ENCODE measurements around the gene ANKRD34B.

Gene ANKRD34B

DNA sequence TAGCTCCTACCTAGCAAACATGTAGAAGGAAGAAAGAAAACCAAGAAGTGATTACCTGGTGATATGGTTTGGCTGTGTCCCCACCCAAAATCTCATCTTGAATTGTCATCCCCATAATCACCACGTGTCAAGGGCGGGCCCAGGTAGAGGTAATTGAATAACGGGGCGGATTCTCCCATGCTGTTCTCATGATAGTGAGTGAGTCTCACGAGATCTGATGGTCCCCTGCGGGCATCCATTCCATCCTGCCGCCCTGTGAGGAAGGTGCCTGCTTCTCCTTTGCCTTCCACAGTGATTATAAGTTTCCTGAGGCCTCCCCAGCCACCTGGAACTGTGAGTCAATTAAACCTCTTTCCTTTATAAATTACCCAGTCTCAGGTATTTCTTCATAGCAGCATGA lies 27.4 kb upstream of the ANKRD34B start:
- Histone ChIP-seq H4K20me1 (ENCODE audit: low read depth, low read length) (no peaks in the 10 kb centered on the region), H3K9ac (ENCODE audit: low read length) (no peak overlapping the region), H3K27me3 (ENCODE audit: low read length) (no peaks in the 10 kb centered on the region), H3K4me3 (ENCODE audit: insufficient read depth, low read length, poor library complexity, severe bottlenecking) (no peak overlapping the region), H3K9me2 (replicated peaks; ENCODE audit: insufficient read depth, low read length) (no peaks in the 10 kb centered on the region), H3K9me3 (ENCODE audit: insufficient read depth, low read length) (no peaks in the 10 kb centered on the region), H3K36me3 (ENCODE audit: low read length) (no peaks in the 10 kb centered on the region), H3K27ac (ENCODE audit: low read depth, low read length) (no peak overlapping the region), H2AFZ (ENCODE audit: low read depth, low read length, severe bottlenecking) (no peak overlapping the region), H3K79me2 (ENCODE audit: insufficient read depth, low read length) (no peaks in the 10 kb centered on the region), H3F3A (ENCODE audit: insufficient read depth) (no peaks in the 10 kb centered on the region), H3K4me2 (ENCODE audit: low read depth, low read length, poor library complexity, severe bottlenecking) (no peak overlapping the region)
- TF ChIP-seq, protein P1, sequence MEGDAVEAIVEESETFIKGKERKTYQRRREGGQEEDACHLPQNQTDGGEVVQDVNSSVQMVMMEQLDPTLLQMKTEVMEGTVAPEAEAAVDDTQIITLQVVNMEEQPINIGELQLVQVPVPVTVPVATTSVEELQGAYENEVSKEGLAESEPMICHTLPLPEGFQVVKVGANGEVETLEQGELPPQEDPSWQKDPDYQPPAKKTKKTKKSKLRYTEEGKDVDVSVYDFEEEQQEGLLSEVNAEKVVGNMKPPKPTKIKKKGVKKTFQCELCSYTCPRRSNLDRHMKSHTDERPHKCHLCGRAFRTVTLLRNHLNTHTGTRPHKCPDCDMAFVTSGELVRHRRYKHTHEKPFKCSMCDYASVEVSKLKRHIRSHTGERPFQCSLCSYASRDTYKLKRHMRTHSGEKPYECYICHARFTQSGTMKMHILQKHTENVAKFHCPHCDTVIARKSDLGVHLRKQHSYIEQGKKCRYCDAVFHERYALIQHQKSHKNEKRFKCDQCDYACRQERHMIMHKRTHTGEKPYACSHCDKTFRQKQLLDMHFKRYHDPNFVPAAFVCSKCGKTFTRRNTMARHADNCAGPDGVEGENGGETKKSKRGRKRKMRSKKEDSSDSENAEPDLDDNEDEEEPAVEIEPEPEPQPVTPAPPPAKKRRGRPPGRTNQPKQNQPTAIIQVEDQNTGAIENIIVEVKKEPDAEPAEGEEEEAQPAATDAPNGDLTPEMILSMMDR (IDR thresholded peaks at IDR 0.05; ENCODE audit: insufficient read depth, low read length, poor library complexity, severe bottlenecking): no peak
- TF ChIP-seq EZH2phosphoT487 (conservative IDR thresholded peaks at IDR 0.05; ENCODE audit: low read length): no peak

- Histone ChIP-seq H3K4me3 (ENCODE audit: insufficient read depth, low read length, poor library complexity, severe bottlenecking) (no peak overlapping the region), H3K36me3 (ENCODE audit: low read length) (no peaks in the 10 kb centered on the region), H3F3A (ENCODE audit: insufficient read depth) (no peaks in the 10 kb centered on the region), H3K27me3 (ENCODE audit: low read length) (no peaks in the 10 kb centered on the region), H3K4me2 (ENCODE audit: low read depth, low read length, poor library complexity, severe bottlenecking) (no peak overlapping the region), H3K9me3 (ENCODE audit: insufficient read depth, low read length) (no peaks in the 10 kb centered on the region), H3K9me2 (replicated peaks; ENCODE audit: insufficient read depth, low read length) (no peaks in the 10 kb centered on the region), H4K20me1 (ENCODE audit: low read depth, low read length) (no peaks in the 10 kb centered on the region), H2AFZ (ENCODE audit: low read depth, low read length, severe bottlenecking) (no peak overlapping the region), H3K27ac (ENCODE audit: low read depth, low read length) (no peak overlapping the region), H3K79me2 (ENCODE audit: insufficient read depth, low read length) (no peaks in the 10 kb centered on the region), H3K9ac (ENCODE audit: low read length) (no peak overlapping the region)
- no peak for TF ChIP-seq EZH2phosphoT487 (conservative IDR thresholded peaks at IDR 0.05; ENCODE audit: low read length)
- TF ChIP-seq, protein P1 (IDR thresholded peaks at IDR 0.05; ENCODE audit: insufficient read depth, low read length, poor library complexity, severe bottlenecking): no peak
Observed at GRCh38 chr5:80594810-80595209, 24.7 kb upstream of the ANKRD34B start.

GRCh38 chr5:80592761-80593160 lies 22.7 kb upstream of the ANKRD34B start:
- Histone ChIP-seq H3K9me2 (replicated peaks; ENCODE audit: insufficient read depth, low read length) (no peaks in the 10 kb centered on the region), H4K20me1 (ENCODE audit: low read depth, low read length) (no peaks in the 10 kb centered on the region), H3F3A (ENCODE audit: insufficient read depth) (no peaks in the 10 kb centered on the region), H3K36me3 (ENCODE audit: low read length) (no peaks in the 10 kb centered on the region), H3K9me3 (ENCODE audit: insufficient read depth, low read length) (no peaks in the 10 kb centered on the region), H3K4me3 (ENCODE audit: insufficient read depth, low read length, poor library complexity, severe bottlenecking) (no peak overlapping the region), H3K79me2 (ENCODE audit: insufficient read depth, low read length) (no peaks in the 10 kb centered on the region), H3K27me3 (ENCODE audit: low read length) (no peaks in the 10 kb centered on the region), H3K4me2 (ENCODE audit: low read depth, low read length, poor library complexity, severe bottlenecking) (no peak overlapping the region), H2AFZ (ENCODE audit: low read depth, low read length, severe bottlenecking) (no peak overlapping the region), H3K9ac (ENCODE audit: low read length) (no peak overlapping the region), H3K27ac (ENCODE audit: low read depth, low read length) (no peak overlapping the region)
- TF ChIP-seq, protein P1 (IDR thresholded peaks at IDR 0.05; ENCODE audit: insufficient read depth, low read length, poor library complexity, severe bottlenecking): no peak
- no peak for TF ChIP-seq EZH2phosphoT487 (conservative IDR thresholded peaks at IDR 0.05; ENCODE audit: low read length)
